Mucosa of descending colon (tissue), 3 donors: ENCODE results near the gene UNC5B. TPM values are rescaled to one million over a fixed set of nuclear protein-coding genes. Genes with fewer than 3 reads are reported as not detected.
A peak's percentile ranks its signal among the peaks of the same experiment; 100 is the strongest.

Experiments
- ATAC-seq: fragments of 200-7000 bp; cut with Tn5 transposase; one replicate; pipeline ENCODE4 v1.9.1; 2020; ENCODE audit warnings: mild to moderate bottlenecking, moderate library complexity
- DNase-seq, 3 donors: peaks; one replicate each; pipeline ENCODE4 v3.0.0-alpha.2; 2020
- H3K36me3 ChIP-seq: fragments of 200-600 bp; one replicate; pipeline ENCODE4 v1.8.0; 2021; ENCODE audit warnings: low read depth, mild to moderate bottlenecking
- H3K4me1 ChIP-seq: fragments of 200-600 bp; one replicate; pipeline ENCODE4 v1.8.0; 2021; ENCODE audit warnings: low read depth, mild to moderate bottlenecking
- H3K4me3 ChIP-seq: fragments of 200-600 bp; one replicate; pipeline ENCODE4 v1.8.0; 2021; ENCODE audit warnings: mild to moderate bottlenecking
- H3K9me3 ChIP-seq: fragments of 200-600 bp; one replicate; pipeline ENCODE4 v1.8.0; 2021; ENCODE audit warnings: mild to moderate bottlenecking
- intact Hi-C, 2 donors: fragments of 100-400 bp; cut with DNase I in 1 of 2; cut with micrococcal nuclease in 1 of 2; formaldehyde crosslinking; loops; one replicate each; pipeline versions ENCODE4 v1.11.0 to v1.11.1; 2022; cut with DNase I, micrococcal nuclease
- total RNA-seq, 3 donors: library from RNA; stranded (reverse); fragmentation: NEBNext Ultra II Directional in 2 of 3; extraction: Animal tissue kit (Norgen Biotek cat#: 25700) in 2 of 3; gene quantifications; one replicate each; pipeline versions ENCODE4 v1.2.1 to v1.2.4, GENCODE V29; 2021 to 2023
- TF ChIP-seq, protein P1 (sequence below): fragments of 200-600 bp; IDR thresholded peaks from one replicate; pipeline ENCODE4 v1.8.0; 2022; ENCODE audit warnings: antibody characterized with exemption, mild to moderate bottlenecking
- donor health status: DM: no; HTN: no; CAD: no; lungs with moderate emphysema.
- donor health status: DM: no; HTN: no; CAD: no.
- donor health status: DM: no; HTN: yes; CAD: no.

UNC5B gene
- total RNA-seq, 3 donors from 2014 or later, result 11.0 to 17.4 (median 11.4) TPM

DNA sequence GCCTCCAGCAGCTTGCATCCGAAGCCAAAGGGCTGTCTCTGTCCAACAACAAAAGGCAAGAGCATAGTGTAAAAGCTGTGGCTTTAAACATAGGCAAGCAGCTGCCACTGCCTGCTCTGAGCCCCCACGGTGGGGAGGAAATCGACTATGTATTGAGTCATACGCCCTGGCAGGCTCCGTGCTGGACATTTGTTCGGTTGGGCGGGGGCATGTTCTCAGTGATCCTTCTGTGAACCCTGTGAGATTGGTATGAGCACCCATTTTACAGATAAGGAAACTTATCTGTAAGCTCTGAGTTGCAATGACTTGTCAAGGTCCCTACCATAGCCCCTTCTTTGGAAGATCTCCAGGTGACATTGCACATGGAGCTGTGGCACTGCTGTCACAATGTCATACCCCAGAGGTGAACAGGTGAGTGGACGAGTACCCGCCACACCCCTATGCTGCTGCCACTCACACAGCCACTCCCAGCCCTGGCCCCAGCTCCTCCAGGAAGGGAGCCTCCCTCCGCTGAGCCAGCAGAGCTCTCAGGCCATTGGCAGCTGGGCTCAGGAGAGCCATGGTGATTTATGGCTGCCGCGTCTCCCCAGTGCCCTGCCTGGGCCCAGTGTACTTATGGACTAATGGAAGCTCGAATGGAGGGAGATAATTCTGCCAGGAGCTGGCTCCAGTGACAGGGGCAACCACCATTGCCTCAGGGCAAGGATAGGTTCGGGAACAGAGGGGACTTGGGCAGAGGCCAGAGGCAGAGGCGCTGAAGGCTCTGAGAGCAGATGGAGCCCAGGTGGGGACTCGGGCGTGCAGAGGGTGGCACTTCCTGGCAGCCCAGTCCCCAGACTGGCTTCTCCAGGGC, 43.7 kb downstream of the UNC5B start:
- intact Hi-C loops, result no loop called here
- Histone ChIP-seq H3K36me3 (no peaks in the 10 kb centered on the region), H3K4me1 (peaks cover 77% of the 10 kb centered on the region), H3K4me3 (no peak overlapping the region), H3K9me3 (no peaks in the 10 kb centered on the region)
- DNase-seq, result peak; percentile 90 to 94 (median 91)
- TF ChIP-seq, protein P1, sequence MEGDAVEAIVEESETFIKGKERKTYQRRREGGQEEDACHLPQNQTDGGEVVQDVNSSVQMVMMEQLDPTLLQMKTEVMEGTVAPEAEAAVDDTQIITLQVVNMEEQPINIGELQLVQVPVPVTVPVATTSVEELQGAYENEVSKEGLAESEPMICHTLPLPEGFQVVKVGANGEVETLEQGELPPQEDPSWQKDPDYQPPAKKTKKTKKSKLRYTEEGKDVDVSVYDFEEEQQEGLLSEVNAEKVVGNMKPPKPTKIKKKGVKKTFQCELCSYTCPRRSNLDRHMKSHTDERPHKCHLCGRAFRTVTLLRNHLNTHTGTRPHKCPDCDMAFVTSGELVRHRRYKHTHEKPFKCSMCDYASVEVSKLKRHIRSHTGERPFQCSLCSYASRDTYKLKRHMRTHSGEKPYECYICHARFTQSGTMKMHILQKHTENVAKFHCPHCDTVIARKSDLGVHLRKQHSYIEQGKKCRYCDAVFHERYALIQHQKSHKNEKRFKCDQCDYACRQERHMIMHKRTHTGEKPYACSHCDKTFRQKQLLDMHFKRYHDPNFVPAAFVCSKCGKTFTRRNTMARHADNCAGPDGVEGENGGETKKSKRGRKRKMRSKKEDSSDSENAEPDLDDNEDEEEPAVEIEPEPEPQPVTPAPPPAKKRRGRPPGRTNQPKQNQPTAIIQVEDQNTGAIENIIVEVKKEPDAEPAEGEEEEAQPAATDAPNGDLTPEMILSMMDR, result no peak
- peak; percentile 89 for ATAC-seq

DNA sequence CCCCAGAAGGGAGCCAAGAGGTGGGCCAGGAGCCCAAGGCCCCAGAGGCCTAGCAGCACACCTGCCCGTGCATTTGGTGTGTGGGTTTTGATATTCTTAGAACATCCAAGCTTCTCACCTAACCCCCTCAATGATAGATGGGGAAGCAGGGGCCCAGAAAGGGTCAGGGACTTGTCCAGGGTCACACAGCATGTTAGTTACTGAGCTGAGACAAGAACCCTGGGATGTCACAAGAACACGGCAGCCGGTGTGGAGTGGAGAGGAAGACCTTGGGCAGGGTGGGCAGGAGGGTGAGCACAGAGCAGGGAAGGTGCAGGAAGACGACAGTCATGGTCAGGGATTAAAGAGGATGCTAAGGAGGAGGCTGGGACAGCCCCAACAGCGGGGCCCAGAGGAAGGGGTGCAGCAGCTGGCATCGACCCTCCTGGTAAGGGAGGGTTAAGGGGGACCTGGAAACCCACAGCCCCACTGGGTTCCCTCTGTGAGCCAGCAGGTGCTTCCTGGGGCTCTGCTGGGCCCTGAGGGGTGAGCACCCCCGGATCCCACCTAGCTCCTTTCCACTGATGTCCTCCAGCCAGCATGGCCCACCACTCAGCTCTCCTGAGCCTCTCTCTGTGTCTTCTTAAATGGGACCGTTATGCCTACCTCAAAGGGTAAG, 44.4 kb downstream of the UNC5B start:
- intact Hi-C loops, result no loop called here
- TF ChIP-seq, protein P1, result no peak
- DNase-seq, result peak in 1 of 3 donors; percentile 29
- no peaks in the 10 kb centered on the region for H3K36me3 ChIP-seq
- no peaks in the 10 kb centered on the region for H3K9me3 ChIP-seq
- no peak for ATAC-seq
- no peak overlapping the region for H3K4me3 ChIP-seq
- H3K4me1 ChIP-seq, result peaks cover 79% of the 10 kb centered on the region

DNA sequence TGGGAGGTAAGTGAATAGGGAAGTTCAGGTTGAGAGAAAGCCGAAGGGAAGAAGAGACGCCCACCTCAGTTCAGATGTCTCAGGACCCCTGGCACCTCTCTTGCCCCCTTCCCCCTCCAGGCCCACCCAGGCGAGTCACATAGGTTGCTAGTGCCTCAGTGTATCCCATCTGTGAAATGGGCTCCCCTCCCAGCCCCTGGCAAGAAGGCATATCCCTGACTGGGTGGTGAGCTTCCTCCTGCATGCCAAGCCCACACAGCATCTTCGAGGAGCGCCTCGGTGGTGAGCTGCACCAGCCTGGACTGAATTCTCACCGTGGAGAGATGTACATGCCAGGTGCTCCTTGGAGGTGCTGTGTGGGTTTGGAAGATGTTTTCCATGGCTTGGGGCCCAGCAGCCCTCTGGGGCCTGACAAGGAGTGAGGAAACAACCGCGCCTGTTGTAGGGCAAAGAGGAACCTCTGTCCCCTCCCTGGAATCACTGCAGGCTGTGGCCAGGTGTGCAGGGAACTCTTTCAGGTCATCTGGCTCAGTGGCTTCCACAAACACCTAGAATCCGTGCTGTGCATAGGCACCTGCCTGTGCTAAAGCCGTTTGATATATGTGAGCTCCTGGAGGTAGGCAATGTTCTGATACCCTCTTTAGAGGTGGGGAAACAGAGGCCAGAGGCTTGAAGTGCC, 45.1 kb downstream of the UNC5B start:
- Histone ChIP-seq H3K36me3 (no peaks in the 10 kb centered on the region), H3K4me3 (no peak overlapping the region), H3K4me1 (peaks cover 80% of the 10 kb centered on the region), H3K9me3 (no peaks in the 10 kb centered on the region)
- peak in 2 of 3 donors; percentile 50 to 59 for DNase-seq
- TF ChIP-seq, protein P1, result no peak
- ATAC-seq, result peak; percentile 20
- intact Hi-C loops, result no loop called here

DNA sequence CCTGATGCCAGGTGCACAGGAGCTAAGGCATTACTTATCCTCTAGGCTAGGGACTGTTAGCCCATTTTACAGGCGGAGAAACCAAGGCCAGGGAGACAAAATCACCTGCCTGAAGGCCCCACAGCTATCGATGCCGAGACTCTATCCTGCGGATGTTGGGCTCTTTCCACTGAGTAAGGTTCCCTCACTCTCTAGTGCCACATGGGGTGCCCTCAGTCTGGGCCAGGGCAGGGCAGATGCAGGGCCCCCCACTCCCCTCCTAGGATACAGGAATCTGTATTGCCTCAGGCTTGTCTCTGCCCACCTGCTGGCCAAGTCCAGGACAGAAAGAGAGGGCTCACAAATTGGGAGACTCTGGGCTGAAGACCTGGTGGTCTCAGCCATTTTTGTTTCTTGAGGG, 45.7 kb downstream of the UNC5B start:
- Histone ChIP-seq H3K4me3 (no peak overlapping the region), H3K4me1 (peaks cover 80% of the 10 kb centered on the region), H3K9me3 (no peaks in the 10 kb centered on the region), H3K36me3 (no peaks in the 10 kb centered on the region)
- ATAC-seq (no peak), DNase-seq (no peak)
- TF ChIP-seq, protein P1, result no peak
- intact Hi-C loops, result no loop called here

DNA sequence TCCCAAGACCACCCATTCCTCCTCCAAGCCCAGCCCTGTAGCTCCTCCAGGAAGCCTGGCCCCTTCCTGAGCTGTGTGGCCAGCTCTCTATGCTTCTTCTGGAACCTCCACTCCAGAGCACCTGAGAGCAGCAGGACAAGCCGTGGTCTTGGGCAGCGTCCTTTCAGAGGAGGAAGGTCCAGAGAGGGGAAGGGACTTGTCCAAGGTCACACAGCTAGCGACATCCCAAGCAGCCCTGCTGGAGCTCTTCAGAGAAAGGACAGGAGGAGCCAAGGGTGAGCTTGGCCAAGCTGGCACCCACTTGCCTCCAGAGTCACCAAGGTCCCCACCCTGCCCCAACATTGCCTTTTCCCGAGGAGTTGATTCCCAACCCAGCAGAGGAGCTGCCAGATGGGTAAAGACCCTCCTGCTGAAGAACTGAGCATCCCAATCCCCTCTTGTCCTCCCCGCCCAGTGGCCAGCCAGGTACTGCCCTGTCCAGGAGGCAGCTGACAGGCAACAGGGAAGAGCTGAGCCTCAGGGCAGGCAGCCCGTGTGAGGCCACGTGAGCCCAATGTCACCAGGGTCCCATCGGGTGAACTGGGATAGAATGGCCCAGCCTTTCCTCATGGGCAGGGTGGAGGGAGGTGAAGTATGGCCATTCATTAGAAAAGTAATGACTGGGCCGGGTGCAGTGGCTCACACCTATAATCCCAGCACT, 46.2 kb downstream of the UNC5B start:
- H3K4me3 ChIP-seq, result no peak overlapping the region
- H3K4me1 ChIP-seq, result peaks cover 79% of the 10 kb centered on the region
- H3K9me3 ChIP-seq, result no peaks in the 10 kb centered on the region
- no peaks in the 10 kb centered on the region for H3K36me3 ChIP-seq
- DNase-seq (no peak), ATAC-seq (no peak)
- intact Hi-C loops, result no loop called here
- TF ChIP-seq, protein P1, result no peak
